Hepatocyte (in vitro differentiated cells): ENCODE measurements around the gene HFE.

Source experiments
- CTCF ChIP-seq: fragments of 200-600 bp; sonication (generic); IDR thresholded peaks from 2 replicates; pipeline ENCODE4 v1.5.1; 2016; ENCODE audit warnings: antibody characterized with exemption, mild to moderate bottlenecking; ENCODE audit not compliant: poor library complexity
- EZH2 ChIP-seq: fragments of 200-600 bp; sonication (generic); IDR thresholded peaks from 2 replicates; pipeline ENCODE4 v1.6.1; 2016; ENCODE audit warnings: antibody characterized with exemption, mild to moderate bottlenecking, borderline replicate concordance

- no peak for TF ChIP-seq EZH2
- peak; percentile 51 for TF ChIP-seq CTCF
Measured at GRCh38 chr6:26103770-26104456, 16.7 kb downstream of the HFE start.
